GM18858 (cell line): ENCODE measurements around the gene DPYSL5.
"Not testable (repeated sequence)": the region's sequence is repeated elsewhere in the genome, so short reads cannot be mapped to it uniquely, and the experiment has no call there.

Source experiments
- ATAC-seq: cut with Tn5 transposase; IDR thresholded peaks from one replicate; pipeline ENCODE4 v1.9.1; 2021; ENCODE audit not compliant: unreplicated experiment

Gene DPYSL5

DNA sequence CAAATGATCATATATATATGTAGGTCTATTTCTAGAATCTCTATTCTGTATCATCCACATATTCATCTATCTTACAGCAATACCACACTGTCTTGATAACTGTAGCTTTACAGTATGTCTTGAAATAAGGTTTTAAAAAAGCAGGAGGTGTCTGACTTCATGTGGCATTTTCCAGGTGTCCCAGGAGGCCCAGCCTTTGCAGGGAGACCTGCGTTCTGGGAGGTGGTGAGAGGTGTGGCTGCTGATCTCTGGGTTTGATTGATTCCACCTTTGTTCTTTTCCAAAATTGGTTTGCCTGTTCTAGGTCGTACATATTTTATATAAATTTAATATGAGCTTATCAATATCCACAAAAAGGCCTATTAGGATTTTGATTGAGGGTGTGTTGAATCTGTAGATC is 26.6 kb downstream of the DPYSL5 start:
- no peak for ATAC-seq

DNA sequence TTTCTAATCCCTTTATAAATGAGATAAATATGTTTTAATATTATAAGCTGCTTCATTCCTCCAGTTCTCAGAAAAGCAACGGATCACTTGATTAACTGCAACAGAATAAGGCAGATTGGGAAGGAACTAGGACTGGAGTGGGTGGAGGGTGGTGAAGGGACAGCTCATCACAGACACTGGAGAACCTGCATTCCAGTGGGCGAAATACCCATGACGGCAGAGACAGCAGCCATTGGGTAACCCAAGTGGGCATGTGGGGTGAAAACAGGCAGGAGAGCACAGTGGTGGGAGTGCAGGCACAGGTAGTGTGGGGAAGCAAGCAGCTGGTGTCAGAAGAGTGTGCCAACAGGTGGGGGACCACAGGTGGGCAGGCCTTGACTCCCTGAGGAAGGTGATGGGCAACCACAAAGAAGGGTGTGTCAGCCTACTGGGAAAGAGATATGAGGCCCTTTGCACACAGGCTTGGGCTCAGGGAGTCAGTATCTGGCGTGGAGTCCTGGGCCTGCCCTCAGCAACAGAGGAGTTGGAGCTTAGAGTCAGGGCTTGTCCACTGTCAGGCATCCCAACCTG is 27.2 kb downstream of the DPYSL5 start:
- ATAC-seq: no peak

DNA sequence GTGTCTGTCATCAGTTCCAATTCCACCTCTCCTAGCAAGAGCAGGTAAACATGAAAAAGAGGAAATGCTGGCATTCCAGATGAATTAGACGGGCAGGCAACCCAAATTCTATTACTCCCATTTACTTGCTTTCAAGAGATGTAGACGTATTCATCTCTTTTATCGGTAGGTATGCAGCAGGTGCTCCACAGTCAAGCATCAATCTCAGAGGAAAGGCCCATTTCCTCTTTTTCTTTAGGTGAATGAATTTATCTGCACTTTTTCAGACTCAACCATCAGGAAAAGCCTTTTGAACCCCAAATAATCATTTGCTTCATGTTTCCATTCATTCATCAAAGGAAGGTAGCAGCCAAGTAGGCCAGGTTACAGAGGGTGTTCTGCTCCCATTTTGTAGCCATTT is 27.9 kb downstream of the DPYSL5 start:
- ATAC-seq: no peak

DNA sequence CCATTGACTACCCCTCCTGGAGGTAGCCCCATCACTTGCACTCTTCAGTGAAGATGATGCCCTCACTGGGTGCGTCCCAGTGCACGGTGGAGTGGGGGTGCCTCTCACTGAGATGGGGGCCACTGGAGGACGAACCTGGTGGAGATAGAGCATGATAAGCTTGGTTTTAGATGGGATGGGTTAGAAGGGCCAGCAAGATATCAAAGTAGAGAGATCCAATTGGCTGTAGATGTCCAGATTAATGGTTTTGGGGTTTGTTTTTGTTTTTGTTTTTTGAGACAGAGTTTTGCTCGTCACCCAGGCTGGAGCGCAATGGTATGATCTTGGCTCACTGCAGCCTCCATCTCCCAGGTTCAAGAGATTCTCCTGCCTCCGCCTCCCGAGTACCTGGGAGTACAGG is 28.3 kb downstream of the DPYSL5 start:
- ATAC-seq: no peak

DNA sequence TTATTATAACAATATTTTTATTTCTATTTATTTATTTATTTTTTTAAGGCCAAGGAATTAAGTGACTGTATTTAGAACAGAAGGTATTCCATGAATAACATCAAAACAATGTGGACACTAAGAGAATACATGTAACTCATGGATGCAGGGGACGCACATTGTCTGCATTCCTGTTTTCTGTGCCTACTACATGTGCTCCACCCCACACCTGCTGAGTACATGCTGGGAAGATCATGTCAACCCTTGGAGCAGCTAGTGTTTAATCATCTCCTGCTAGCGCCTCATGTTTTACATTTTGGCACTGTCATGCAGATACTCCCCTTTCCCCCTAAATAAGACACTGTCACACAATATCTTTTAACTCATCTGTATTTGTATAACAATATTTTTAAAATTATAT is 29.3 kb downstream of the DPYSL5 start:
- no peak for ATAC-seq

DNA sequence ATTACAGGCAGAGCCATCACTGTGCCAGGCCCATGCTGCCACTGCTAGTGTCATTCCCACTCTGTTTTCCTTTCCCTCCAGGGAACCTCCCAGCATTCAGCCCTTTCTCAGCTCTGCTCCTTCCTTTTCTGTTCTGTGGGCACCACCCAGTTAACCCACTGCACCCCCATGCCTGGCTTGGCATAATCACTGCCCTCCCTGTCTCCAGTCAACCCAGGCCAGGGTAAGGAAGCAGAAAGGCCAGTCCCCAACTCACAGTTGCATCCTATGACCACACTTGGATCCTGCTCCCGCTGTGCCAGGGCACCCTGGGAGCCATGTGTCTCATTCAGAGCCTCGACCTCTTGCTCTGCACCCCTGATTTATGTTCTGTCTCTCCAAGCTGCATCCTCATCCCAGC is 32.2 kb downstream of the DPYSL5 start:
- ATAC-seq: no peak

DNA sequence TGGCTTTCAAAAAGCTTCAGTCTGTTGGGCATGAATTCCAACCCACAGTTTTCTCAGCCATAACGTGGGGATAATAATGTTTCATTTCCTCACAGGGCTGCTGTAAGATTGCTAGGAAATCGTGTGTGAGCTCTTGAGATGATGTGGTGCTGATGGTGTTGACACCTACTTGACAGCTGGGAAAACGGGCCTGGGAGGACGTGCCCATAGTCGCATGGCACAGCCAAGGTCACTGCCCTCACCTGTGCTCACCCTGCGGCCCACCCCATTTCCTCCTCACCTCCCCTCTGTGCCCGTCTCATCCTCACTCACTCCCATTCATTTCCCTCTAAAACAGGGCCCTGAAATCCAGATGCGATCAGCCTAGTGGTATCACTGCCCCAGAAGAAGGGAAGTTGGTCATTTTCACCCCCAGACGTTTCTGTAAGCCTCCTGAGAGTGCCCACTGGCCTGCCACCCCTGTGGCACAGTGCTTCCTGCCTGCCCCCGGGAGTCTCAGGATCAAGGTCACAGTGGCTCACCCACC is 33.0 kb downstream of the DPYSL5 start:
- no peak for ATAC-seq

DNA sequence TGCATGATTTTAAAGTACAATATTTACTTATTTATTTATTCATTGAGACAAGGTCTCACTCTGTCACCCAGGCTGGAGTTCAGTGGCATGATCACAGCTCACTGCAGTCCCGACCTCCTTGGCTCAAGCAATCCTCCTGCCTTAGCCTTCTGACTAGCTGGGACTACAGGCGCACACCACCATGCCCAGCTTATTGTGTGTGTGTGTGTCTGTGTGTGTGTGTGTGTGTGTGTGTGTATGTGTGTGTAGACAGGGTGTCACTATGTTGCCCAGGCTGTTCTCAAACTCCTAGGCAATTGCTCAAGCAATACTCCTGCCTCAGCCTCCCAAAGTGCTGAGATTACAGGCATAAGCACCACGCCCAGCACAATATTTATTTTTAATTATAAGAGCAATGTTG is 34.3 kb downstream of the DPYSL5 start:
- ATAC-seq: not testable (repeated sequence)

DNA sequence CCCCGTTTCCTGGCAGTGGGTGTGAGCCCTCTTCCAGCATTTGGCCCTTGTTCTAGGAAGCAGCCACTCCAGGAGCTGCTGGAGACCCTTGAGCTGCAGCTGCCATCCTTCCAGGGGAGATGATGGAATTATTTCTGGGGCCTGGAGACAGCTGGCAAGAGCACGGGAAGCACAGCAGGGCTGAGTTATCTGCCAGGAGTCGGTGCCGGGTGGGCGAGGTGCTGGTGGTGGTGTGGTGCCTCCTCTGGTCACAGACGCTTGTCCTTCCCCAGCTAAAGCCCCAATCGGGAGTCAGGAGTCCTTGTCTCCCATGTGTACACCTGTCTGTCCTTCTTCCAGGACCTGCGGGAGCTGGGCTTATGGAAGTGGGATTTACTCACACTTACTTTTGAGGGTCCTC is 36.0 kb downstream of the DPYSL5 start:
- no peak for ATAC-seq

DNA sequence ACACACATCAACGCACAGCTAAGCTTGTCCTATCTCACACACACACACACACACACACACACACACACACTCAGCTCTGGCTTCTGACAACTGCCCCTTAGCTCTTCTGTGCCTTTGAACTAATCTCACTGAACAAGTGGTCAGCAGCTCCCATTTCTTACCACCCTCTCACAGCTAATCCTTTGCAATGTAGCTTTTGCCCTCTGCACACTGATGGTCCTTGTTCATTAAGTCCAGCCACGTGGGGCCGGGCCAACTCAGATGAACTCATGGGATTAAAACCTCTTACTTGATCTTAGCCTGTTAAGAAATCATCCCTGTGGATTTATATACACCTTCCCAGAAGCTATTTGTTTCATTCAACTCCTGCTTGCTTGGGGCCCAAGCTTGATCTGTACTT is 36.6 kb downstream of the DPYSL5 start:
- no peak for ATAC-seq

DNA sequence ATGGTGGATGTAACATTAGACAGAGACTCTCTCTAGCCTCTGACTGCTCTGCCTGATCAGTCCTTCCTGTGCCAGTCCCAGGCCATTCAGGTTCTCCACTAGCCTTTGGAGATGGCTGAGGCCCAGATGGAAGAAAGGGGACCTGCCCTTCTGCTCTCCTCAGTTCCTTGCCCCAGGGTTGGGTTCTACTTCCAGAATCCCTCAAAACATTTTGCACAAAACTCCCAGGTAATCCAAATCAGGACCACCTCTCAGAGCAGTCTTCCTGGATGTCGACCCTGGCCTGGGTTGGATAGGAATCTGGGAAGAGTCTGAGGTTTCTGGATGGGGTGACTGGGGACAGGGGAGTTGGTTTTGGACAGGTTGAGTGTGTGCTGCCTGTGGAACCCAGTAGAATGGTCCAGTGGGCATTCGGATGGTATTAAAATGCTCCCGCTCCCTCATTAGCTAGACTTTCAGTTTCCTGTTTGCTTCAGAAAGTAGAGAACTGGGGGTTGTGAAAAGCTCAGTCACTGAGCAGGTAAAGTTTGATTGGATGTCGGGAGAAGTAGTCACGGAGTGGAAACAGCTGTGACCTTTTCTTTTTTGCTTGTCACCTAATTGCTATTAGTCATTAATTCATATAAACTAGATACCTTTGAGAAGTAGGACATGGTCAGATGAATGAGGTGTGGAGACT is 37.9 kb downstream of the DPYSL5 start:
- no peak for ATAC-seq

DNA sequence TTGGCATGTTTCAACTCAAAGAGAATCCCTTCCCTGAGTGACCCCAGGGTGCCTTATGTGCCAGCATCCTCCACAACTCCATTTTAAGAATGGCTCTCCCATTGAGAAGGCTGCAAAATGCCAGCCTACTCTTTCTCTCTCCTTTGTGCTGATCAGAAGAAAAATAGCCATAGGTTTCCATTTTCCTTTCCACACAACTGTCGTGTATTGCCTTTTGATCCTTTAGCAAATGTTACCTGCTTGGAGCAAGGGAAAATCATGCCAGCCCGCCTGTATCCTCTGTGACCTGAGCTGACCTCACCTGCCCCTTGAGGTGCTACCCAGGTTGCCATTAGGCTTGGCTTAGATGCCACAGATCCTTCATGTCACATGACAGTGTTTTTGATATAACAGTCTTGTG is 38.8 kb downstream of the DPYSL5 start:
- ATAC-seq: no peak

DNA sequence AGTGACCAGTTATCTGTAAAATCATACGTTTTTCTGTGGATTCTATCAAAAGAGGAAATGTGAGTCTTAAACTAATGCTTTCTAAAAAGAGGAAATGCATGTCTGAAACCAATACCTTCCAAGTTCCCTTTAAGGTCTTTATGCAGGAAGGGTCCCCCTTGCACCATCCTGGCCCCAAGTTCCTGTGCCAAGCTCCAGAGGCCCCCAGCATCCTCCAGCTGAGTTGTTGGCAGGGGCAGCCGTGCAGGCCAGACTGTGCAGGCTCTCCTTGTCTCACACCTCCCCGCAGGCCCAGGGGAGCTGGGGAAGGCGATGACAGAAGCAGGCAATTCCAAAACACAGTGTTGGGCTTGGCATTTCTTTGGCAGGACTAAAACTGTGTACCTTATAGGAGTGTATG is 39.2 kb downstream of the DPYSL5 start:
- no peak for ATAC-seq

DNA sequence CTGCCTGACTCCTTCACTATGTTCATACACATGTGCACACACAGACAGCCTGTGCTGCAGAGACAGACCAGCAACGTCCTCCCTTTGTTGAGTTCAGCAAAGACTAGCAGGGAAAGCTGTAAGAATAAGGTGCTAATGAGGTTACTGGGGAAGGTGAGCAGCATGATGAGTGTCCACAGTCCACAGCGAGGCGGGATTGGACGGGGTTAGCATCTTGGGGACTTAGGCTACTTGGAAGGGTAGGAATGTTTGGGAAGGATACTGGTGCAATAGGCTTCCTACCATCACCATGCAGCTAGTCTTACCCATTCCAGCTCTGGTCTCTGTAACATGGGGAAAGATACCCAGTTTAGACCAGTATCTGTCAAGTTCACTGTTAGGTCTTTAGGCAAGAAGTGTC is 41.9 kb downstream of the DPYSL5 start:
- no peak for ATAC-seq

DNA sequence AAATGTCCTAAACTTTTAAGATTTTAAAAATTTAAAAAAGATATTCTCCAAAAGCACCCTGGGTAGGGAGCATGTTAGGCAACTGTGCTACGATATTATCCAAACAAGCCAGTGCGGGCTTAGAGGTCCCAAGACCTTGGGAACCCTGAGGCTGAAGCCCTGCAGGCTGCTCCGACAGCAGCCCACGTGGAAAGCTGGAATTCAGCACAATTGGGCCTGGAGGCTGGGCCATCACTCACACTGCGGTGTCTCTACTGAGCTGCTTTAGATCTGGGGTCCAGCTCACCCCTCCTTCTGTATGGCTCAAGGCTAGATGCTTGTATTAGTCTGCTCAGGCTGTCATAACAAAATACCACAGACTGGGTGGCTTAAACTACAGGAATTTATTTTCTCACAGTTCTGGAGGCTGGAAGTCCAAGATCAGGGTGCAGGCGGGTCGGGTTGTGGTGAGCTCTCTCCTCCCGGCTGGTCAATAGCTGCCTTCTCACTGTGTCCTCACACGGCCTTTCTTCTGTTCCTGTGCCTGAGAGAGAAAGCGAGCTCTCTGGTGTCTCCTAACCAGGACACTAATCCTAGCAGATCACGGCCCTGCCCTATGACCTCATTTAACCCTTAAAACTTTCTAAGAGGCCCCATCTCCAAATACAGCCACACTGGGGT is 42.5 kb downstream of the DPYSL5 start:
- ATAC-seq: no peak

DNA sequence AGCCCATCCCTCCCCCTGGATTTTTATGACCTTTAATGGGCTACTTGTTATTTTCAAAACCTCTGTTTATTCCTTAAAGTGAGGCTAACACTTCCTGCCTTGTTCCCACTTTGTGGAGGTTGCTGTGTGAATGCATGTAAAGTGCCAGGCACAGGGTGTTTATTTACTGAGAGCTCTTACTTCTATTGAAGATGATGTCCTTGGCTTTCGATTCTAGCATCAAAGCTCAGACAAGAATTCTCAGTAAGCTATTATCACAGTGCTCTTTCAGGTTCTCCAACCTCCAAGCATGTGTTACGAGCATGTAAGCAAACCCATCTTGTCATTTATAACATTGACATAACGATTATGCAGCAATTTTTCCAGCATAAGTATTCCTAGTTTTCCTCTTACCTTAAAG is 44.2 kb downstream of the DPYSL5 start:
- ATAC-seq: no peak

DNA sequence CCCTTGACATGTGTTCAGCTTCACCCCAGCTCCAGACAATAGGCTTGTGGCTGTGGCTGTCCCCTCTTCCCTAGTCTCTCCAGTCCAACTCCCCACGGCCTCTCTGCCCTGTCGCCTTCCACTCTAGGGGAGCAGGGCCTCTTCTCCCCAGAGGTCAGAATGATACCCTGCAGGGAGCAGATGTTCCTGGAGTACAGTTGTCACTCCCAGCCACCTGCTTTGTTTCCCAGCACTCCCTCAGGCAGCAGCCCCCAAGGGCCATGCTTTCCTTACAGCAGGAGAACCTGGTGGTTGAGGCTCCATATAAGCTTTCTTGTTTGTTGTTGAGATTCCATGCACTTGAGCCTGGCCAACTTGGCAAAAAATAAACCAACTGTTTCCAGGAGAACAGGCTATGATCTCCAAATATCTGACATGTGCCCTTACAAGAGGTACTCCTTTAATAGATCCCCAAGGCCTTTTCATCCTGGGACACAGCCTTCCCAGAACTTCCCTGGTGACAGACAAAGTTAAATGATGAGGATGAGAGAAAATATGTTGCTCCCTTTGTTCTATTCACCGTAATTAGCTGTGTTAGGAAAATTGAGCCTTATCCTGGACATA is 45.1 kb downstream of the DPYSL5 start:
- no peak for ATAC-seq

DNA sequence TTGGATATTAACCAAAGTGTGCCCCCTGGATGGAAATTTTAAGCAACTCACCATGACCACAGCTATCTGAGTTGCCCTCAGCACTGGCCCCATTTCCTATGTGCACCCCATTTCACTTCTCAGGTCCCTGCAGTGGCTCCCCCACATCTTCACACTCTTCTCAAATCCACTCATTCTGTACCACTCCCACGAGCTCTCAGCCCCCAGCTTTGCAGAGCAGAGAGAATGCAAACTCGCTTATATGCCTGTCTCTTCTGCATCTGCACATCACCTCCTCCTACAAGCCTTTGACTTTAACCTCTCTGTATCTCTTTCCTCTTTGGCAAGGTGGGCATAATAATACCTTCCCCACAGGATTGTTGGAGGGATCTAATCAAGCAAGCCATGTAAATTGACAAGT is 46.2 kb downstream of the DPYSL5 start:
- no peak for ATAC-seq

DNA sequence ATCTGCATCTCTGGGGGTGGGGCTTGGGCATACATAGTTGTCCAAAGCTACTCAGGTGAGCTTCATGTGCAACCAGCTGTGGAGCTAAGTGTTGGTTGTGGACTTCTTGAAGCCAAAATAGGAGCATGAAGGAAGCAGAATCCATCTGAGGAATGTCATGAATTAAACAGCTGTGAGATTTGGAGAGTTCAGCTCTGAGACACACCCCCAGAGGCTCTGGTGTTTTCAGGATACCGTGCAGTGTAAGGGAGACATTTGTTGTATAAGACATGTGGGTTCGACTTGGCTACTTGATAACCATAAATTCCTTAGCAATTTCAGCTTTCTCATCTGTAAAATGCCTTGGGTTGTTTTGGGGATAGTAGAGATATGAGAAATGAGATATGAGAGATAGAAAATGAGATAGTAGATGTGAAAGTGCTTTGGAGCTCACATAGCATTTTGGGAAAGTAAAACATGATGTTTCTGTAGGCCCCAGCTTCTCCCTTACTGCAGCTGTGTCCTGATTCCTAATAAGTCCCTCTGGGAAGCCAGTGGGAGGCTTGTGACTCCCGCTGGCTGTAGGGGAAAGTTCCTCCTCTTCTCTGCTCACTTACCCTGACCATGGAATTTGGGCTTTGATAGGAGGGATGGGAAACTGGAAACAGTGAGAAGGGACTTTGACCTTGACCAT is 50.0 kb downstream of the DPYSL5 start:
- ATAC-seq: no peak

DNA sequence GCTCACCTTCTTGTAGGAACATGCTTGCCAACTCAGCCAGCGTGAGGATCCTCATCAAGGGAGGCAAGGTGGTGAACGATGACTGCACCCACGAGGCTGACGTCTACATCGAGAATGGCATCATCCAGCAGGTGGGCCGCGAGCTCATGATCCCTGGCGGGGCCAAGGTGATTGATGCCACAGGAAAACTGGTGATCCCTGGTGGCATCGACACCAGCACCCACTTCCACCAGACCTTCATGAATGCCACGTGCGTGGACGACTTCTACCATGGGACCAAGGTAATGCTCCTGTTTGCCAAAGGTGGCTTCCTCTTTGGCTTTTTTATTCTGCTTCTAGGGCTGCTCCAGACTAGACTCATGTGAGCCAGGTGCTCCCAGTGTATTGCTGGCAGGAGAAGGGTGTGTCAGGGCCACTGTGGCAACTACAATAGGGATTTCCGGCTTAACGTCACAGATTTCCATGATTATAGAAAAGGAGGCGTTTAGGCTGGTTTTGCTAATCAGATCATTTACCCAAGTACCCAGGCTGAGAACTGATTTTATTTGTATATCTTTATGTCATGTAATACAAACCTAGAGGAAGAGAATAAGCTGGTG is 50.6 kb downstream of the DPYSL5 start:
- ATAC-seq: no peak

DNA sequence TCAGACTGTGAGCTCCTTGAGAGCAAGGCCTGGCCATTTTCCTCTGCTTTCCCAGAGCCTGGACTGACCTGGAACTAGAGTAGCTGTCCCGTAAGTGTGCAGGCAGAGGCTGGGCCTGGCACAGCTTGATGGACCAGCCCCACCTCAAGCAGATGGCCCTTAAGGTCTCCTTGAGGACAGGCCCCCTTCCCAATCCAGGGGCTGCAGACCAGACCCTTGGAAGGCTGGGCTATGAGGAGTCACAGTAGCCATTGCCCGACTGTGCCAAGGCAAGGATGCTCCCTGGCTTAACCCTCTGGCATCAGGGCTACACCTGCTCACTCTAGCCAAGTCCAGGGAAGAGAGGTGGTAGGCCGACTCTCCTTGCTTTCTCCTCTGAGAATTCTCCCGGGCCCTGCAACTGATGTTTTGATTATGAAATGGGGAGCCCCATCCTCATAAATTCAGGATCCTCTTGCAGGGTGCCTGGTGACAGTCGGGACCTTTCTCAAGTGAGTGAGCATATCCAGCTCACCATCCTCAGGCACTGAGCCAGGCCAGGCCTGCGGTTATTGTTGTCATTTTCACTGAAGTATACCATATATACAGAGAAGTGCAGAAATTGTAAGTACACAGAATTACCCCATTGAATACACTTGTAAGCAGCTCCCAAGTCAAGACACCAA is 51.7 kb downstream of the DPYSL5 start:
- ATAC-seq: no peak
